GM19025 (cell line): ENCODE results near the gene COMT.
"Not testable (repeated sequence)": the region's sequence is repeated elsewhere in the genome, so short reads cannot be mapped to it uniquely, and the experiment has no call there.

ENCODE experiments used
- ATAC-seq: cut with Tn5 transposase; IDR thresholded peaks from one replicate; pipeline ENCODE4 v1.9.1; 2021; ENCODE audit warnings: mild to moderate bottlenecking, low read depth, moderate library complexity; ENCODE audit not compliant: unreplicated experiment

The COMT gene

GRCh38 chr22:19927696-19928095 is 13.9 kb upstream of the COMT start:
- ATAC-seq = no peak

DNA sequence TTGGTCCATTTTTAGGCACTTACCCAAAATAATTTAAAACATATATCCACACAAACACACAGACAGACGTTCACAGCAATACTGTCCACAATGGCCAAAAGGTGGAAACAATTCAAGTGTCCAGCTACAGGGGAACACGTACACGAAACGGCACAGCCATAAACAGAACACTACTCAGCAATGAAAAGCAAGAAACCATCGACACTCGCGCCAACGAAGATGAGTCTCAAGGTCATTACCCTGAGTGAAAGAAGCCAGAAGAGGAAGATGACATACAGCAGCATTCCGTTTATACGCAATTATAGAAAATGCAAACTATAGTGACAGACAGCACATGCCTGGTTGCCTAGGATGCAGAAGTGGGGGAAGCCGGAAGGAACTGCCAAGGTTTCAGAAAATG is 13.4 kb upstream of the COMT start:
- no peak for ATAC-seq

DNA sequence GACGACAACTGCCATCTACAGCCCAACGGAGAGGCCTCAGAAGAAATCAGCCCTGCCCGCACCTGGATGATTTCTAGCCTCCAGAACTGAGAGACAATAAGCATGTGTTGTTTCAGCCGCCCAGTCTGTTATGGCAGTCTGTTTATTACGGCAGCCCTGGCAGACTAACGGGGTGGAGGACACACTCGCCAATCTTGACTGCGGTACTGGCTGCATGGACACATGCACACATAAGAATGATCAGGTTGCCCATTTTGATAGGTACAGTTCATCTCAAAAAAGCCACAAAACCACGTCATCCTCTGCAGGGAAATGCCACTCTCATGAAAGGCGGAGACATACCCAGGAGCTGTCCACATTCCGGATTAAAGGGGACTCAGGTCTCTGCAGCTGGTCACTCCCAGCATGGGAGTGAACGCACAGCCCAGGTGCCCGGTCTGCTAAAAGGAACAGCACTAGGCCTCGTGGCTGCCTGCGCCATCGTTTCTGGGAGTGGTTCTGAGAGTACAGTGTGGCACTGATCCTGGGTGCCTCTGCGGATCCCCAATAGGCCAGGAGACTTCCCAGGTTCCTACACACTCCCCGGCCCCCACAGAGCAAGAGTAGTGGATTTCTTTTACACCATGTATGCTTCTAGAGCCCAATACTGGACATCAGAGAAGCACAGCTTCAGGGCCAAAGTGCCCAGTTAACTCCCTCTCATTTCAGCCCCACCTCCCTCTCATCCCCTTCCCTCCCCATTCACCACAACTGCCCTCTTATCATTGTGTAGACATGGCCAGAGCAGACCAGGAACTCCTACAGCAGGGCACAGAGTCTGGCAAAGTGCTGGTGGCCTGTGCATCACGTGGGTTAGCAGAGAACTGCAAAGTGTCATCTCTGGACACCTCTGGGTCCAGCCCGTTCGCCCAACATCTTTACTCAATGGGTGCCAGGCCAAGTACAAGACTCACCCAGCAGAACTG is 11.7 kb upstream of the COMT start:
- ATAC-seq = no peak

GRCh38 chr22:19930551-19931486 is 10.8 kb upstream of the COMT start:
- ATAC-seq = no peak

DNA sequence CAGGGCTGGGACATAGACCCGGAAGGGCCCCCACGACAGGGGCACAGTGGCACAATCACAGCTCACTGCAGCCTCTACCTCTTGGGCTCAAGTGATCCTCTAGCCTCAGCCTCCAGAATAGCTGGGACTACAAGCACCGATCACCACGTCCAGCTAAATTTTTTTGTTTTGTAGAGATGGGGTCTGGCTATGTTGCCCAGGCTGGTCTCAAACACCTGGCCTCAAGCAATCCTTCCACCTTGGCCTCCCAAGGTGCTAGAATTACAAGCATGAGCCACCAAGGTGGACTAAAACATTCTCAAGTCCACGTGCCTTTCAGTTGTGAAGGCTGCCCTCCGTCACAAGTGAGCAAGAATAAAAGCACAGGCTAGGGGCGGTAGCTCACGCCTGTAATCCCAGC is 10.1 kb upstream of the COMT start:
- no peak for ATAC-seq

- no peak for ATAC-seq
Observed at GRCh38 chr22:19932367-19933206, 9.0 kb upstream of the COMT start.

GRCh38 chr22:19933341-19934241 is 8.0 kb upstream of the COMT start:
- ATAC-seq = no peak

DNA sequence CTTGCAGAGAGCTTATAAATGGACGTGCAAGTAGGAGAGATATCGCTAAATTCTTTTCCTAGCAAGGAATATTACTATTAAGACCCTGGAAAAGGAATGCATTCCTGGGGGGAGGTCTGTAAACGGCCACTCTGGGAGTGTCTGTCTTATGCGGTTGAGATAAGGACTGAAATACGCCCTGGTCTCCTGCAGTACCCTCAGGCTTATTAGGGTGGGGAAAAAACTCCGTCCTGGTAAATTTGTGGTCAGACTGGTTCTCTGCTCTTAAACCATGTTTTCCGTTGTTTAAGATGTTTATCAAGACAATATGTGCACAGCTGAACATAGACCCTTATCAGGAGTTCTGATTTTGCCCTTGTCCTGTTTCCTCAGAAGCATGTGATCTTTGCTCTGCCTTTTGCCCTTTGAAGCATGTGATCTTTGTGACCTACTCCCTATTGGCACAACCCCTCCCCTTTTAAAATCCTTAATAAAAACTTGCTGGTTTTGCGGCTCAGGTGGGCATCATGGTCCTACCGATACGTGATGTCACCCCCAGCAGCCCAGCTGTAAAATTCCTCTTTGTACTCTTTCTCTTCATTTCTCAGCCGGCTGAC is 6.4 kb upstream of the COMT start:
- ATAC-seq = not testable (repeated sequence)

DNA sequence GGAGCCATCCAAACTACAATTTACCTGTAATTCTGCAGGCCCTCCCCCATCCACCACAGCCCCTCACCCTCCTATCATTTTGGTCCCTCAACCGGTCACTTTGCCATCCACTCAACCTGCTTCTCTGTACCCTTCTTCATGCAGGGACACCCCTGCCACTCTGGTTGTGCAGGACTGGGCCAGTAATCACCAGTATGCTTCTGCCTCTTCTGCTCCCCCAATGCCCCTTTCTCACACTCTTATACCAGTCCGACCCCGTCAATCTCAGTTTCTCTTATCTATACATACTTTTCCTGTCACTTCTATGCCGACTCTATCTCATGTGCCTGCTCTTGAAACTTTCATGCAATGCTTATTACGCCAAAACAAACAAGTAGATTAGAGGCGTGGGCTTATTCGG is 5.1 kb upstream of the COMT start:
- no peak for ATAC-seq

DNA sequence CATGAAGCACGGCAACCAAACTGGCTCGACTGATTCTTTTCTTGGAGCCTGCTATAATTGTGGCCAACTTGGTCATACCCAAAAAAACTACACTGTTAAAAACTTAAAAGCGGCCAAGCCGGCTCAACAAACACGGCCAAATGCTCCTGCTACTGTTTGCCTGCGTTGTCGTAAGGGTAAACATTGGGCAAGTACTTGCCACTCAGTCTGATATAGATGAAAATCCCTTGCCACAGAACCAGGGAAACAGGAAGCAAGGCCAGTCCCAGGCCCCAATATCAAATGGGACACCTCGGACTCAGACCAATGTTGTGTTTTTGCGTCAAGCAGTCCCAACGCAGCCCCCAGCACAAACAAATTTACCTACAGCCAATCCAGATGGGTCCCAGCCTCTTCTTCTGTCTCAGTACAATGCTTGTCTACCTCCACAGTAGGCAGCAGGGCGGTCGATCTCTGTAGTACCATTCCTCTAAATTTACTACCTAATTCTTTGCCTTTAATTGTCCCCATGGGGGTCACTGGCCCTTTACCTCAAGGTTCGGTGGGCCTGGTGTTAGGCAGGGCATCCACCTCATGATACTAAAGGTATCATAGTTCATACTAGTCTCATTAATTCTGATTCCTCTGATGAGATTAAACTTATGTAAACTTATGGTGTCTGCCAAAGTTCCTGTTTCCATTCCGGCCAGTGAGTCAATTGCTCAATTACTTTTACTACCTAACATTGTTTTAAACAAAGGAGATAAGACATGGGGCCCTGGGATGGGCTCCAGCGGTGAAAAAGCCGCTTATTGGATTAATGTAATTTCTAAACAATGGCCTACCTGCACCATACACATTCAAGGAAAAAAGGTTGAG is 3.7 kb upstream of the COMT start:
- ATAC-seq = no peak

- ATAC-seq = no peak
Observed at GRCh38 chr22:19940536-19941364, 822 bp upstream of the COMT start.

DNA sequence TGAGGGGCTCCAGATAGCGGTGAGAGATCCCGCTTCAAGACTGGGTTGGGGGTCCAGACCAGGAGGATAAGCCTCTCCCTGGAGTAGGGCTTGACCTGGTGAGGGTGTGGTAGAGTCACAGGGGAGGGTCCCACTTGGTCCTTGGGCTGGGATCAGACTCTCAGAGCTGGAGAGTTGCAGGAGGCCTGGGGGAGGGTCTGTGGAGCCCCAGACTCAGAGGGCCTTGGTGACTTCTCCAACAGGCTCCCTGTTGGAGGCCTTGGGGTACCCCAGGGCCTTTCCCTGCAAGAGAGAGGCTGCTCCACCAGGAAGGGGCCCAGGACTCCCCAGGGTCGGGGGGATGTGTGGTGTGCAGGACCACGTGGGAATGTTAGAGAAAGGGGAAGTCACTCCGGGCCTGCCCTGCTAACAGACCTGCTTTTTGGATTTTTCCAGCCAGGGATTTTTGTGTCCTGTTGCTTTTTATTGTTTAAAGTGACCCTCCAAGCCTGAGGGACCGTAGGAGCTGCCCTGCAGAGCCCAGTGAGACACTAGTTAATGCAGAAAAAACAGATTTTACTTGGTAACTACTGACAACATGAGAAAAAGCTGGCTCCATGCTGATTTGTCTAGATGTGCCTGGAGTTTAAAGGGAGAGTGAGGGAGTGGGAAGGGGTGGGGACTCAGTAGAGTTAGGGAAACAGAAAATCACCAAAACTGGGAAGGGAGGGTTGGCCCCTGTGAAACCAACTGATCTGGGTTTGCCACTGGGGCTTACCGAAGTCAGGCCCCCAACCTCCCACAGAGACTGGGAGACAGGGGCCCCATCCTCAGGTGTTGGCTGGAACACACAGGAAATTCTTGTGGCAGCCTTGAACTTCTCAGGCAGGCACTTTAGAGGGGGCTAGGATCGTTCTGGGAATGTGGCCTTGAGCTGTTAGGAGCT is 847 bp downstream of the COMT start:
- ATAC-seq = no peak

DNA sequence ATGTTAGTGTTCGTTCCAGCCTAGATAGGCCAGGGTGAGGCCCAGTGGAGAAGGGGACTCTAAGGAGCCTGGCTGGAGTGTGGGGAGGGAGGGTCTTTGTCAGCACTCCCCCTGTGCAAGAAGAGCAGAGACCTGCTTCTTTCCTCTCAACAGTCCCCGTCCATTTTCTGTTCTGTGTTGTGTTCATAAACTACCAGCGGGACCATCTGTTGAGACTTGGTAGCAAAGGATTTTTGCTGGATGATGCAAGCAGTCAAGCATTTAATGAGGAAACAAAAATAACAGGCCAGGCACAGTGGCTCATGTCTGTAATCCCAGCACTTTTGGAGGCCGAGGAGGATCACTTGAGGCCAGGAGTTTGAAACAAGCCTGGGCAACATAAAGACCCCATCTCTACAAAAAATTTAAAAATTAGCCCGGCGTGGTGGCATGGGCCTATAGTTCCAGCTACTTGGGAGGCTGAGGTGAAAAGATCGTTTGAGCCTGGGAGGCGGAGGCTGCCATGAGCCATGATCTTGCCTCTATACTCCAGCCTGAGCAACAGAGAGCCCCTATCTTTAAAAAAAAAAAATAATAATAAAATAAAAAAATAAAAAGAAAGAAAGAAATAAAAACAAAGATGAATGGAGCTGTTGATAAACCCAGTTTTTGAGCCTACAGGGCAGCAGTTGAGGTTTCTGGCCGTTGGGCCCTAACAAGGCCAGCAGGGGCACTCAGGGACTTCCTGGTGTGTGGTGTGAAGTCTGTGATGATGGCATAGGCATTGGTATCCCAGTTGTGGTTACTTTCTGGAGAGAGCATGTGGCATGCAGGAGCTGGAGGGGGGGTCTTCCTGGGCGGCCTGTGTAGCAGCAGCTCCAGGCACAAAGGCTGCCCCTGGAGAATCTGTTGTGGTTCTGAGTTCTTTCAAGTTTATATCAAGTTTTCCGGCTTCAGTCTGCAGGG is 1.8 kb downstream of the COMT start:
- no peak for ATAC-seq

DNA sequence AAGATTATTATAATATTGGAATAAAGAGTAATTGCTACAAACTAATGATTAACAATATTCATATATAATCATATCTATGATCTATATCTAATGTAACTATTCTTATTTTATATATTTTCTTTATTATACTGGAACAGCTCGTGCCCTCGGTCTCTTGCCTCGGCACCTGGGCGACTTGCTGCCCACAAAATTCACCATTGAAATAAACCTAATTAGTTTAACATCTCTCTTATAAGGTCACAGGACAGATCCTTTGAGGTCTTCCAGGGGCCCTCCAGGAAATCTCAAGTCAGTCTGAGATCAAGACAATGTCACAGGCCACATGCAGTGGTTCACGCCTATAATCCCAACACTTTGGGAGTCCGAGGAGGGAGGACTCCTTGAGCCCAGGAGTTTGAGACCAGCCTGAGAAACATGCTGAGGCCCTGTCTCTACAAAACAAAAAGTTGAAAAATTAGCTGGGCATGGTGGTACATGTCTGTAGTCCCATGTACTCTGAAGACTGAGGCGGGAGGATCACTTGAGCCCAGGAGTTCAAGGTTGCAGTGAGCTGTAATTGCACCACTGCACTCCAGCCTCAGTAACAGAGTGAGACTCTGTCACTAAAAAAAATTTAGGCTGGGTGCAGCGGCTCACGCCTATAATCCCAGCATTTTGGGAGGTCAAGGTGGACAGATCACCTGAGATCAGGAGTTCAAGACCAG is 6.6 kb downstream of the COMT start:
- no peak for ATAC-seq

GRCh38 chr22:19951346-19951745 is 9.8 kb downstream of the COMT start:
- no peak for ATAC-seq
